H9 (cell line): Measurements from ENCODE around the gene DCAF8. TPM values are rescaled to one million over a fixed set of nuclear protein-coding genes. Genes with fewer than 3 reads are reported as not detected.

Experiments used
- DNase-seq: peaks from one replicate; pipeline ENCODE4 v3.0.0-alpha.2; 2017
- H2AFZ ChIP-seq: one replicate; pipeline ENCODE4 v1.6.1; 2013; ENCODE audit warnings: mild to moderate bottlenecking, low read length, control low read depth, moderate library complexity
- H2AK5ac ChIP-seq: 2 replicates; pipeline ENCODE4 v1.6.1; 2013; ENCODE audit warnings: low read length, control low read depth, mixed read lengths; ENCODE audit not compliant: insufficient read length
- H2BK120ac ChIP-seq: one replicate; pipeline ENCODE4 v1.6.1; 2013; ENCODE audit warnings: low read depth, mild to moderate bottlenecking, low read length, control low read depth, inconsistent platforms; ENCODE audit not compliant: poor library complexity, severe bottlenecking
- H2BK12ac ChIP-seq: 2 replicates; pipeline ENCODE4 v1.6.1; 2013; ENCODE audit warnings: low read length, control low read depth, mixed read lengths, low read depth; ENCODE audit not compliant: insufficient read length
- H2BK15ac ChIP-seq: 2 replicates; pipeline ENCODE4 v1.6.1; 2013; ENCODE audit warnings: low read depth, low read length, control low read depth
- H2BK20ac ChIP-seq: one replicate; pipeline ENCODE4 v1.6.1; 2013; ENCODE audit warnings: low read depth, mild to moderate bottlenecking, low read length, control low read depth, inconsistent platforms; ENCODE audit not compliant: poor library complexity, severe bottlenecking
- H2BK5ac ChIP-seq: 2 replicates; pipeline ENCODE4 v1.6.1; 2013; ENCODE audit warnings: low read length, control low read depth, mixed read lengths; ENCODE audit not compliant: insufficient read length
- H3K14ac ChIP-seq: 2 replicates; pipeline ENCODE4 v1.6.1; 2013; ENCODE audit warnings: low read length, control low read depth; ENCODE audit not compliant: insufficient read depth
- H3K18ac ChIP-seq: 2 replicates; pipeline ENCODE4 v1.6.1; 2013; ENCODE audit warnings: low read depth, mild to moderate bottlenecking, mixed read lengths, low read length, control low read depth; ENCODE audit not compliant: insufficient read length
- H3K23ac ChIP-seq: 2 replicates; pipeline ENCODE4 v1.6.1; 2013; ENCODE audit warnings: low read length, control low read depth, mixed read lengths, low read depth; ENCODE audit not compliant: insufficient read length
- H3K23me2 ChIP-seq: 2 replicates; pipeline ENCODE4 v1.6.1; 2013; ENCODE audit warnings: low read depth, mild to moderate bottlenecking, mixed read lengths, low read length, control low read depth; ENCODE audit not compliant: insufficient read length, poor library complexity, severe bottlenecking
- H3K27ac ChIP-seq: 2 replicates; pipeline ENCODE4 v1.5.1; 2013; ENCODE audit warnings: low read length, control low read depth, mixed read lengths, low read depth; ENCODE audit not compliant: insufficient read length
- H3K27me3 ChIP-seq: 2 replicates; pipeline ENCODE4 v1.6.1; 2013; ENCODE audit warnings: low read length, control low read depth, inconsistent platforms; ENCODE audit not compliant: insufficient read depth
- H3K4ac ChIP-seq: 2 replicates; pipeline ENCODE4 v1.6.1; 2013; ENCODE audit warnings: low read depth, mild to moderate bottlenecking, control low read depth, inconsistent platforms, low read length, moderate library complexity
- H3K4me1 ChIP-seq: 2 replicates; pipeline ENCODE4 v1.6.1; 2013; ENCODE audit warnings: low read length, control low read depth, inconsistent platforms; ENCODE audit not compliant: insufficient read depth
- H3K4me2 ChIP-seq: 2 replicates; pipeline ENCODE4 v1.6.1; 2013; ENCODE audit warnings: low read length, control low read depth, mixed read lengths; ENCODE audit not compliant: insufficient read length, insufficient read depth
- H3K56ac ChIP-seq: 2 replicates; pipeline ENCODE4 v1.6.1; 2013; ENCODE audit warnings: low read depth, mild to moderate bottlenecking, mixed read lengths, low read length, control low read depth; ENCODE audit not compliant: insufficient read length
- H3K79me1 ChIP-seq: 2 replicates; pipeline ENCODE4 v1.6.1; 2013; ENCODE audit warnings: low read depth, mild to moderate bottlenecking, moderate library complexity, low read length, control low read depth, inconsistent platforms; ENCODE audit not compliant: insufficient read depth, poor library complexity, severe bottlenecking
- H3K79me2 ChIP-seq: 2 replicates; pipeline ENCODE4 v1.6.1; 2013; ENCODE audit warnings: low read length, control low read depth, inconsistent platforms; ENCODE audit not compliant: insufficient read depth
- H3K9ac ChIP-seq: 2 replicates; pipeline ENCODE4 v1.6.1; 2013; ENCODE audit warnings: low read length, control low read depth, mixed read lengths; ENCODE audit not compliant: insufficient read length; ENCODE audit errors: extremely low read depth
- H3K9me3 ChIP-seq: one replicate; pipeline ENCODE4 v1.6.1; 2013; ENCODE audit warnings: low read depth, low read length, inconsistent platforms; ENCODE audit not compliant: control insufficient read depth
- H3T11ph ChIP-seq: one replicate; pipeline ENCODE4 v1.6.1; 2013; ENCODE audit warnings: mild to moderate bottlenecking, low read length, control low read depth, inconsistent platforms
- H4K20me1 ChIP-seq: one replicate; pipeline ENCODE4 v1.6.1; 2013; ENCODE audit not compliant: control insufficient read depth, insufficient read length, insufficient read depth
- H4K5ac ChIP-seq: 2 replicates; pipeline ENCODE4 v1.6.1; 2013; ENCODE audit warnings: low read depth, mild to moderate bottlenecking, mixed read lengths, low read length, control low read depth; ENCODE audit not compliant: insufficient read length
- H4K8ac ChIP-seq: replicated peaks from 2 replicates; pipeline ENCODE4 v1.6.1; 2013; ENCODE audit warnings: low read length, control low read depth, mixed read lengths, low read depth; ENCODE audit not compliant: insufficient read length
- H4K91ac ChIP-seq: 2 replicates; pipeline ENCODE4 v1.6.1; 2013; ENCODE audit warnings: low read depth, mild to moderate bottlenecking, moderate library complexity, mixed read lengths, low read length, control low read depth; ENCODE audit not compliant: insufficient read length
- H3K27ac Mint-ChIP-seq, 3 experiments: 2 replicates in 2 of 3; 3 replicates in 1 of 3; pipeline ENCODE4 v1.8.0; 2020 to 2021; ENCODE audit warnings: mixed read lengths in 3 of 3, mild to moderate bottlenecking in 1 of 3, moderate library complexity in 1 of 3
- H3K27me3 Mint-ChIP-seq: 2 replicates; pipeline ENCODE4 v1.8.0; 2021; ENCODE audit warnings: low read depth, mild to moderate bottlenecking, moderate library complexity, mixed read lengths
- H3K36me3 Mint-ChIP-seq, 3 experiments: 2 replicates in 2 of 3; 3 replicates in 1 of 3; pipeline ENCODE4 v1.8.0; 2020 to 2021; ENCODE audit warnings: low read depth in 3 of 3, mixed read lengths in 3 of 3; ENCODE audit not compliant: insufficient read depth in 1 of 3
- H3K4me1 Mint-ChIP-seq, 2 experiments: 2 replicates each; pipeline ENCODE4 v1.8.0; 2020; ENCODE audit warnings: mixed read lengths in 2 of 2
- H3K4me3 Mint-ChIP-seq, 2 experiments: 2 replicates in 1 of 2; 3 replicates in 1 of 2; pipeline ENCODE4 v1.8.0; 2020 to 2021; ENCODE audit warnings: mild to moderate bottlenecking in 2 of 2, mixed read lengths in 2 of 2, moderate library complexity in 1 of 2
- H3K9me3 Mint-ChIP-seq, 2 experiments: 2 replicates in 1 of 2; 3 replicates in 1 of 2; pipeline ENCODE4 v1.8.0; 2020; ENCODE audit warnings: mild to moderate bottlenecking in 2 of 2, mixed read lengths in 2 of 2, moderate library complexity in 1 of 2
- CTCF ChIP-seq: fragments of 200-600 bp; sonication (generic); conservative IDR thresholded peaks from 3 replicates; pipeline ENCODE4 v1.8.0; 2021; ENCODE audit warnings: antibody characterized with exemption, mild to moderate bottlenecking
- WGBS: extraction: QIAGEN DNeasy Blood & Tissue Kit; methylation state at CpG from one replicate; pipeline ENCODE4 v1.1.7; 2013; ENCODE audit warnings: missing lambda C conversion rate, low lambda C conversion rate, mixed read lengths; ENCODE audit not compliant: insufficient read length; ENCODE audit errors: extremely low coverage; 5-methylcytosine and 5-hydroxymethylcytosine counted together
- total RNA-seq: library from RNA; stranded (reverse); gene quantifications from 2 replicates; pipeline ENCODE4 v1.2.1, GENCODE V29; 2021

The DCAF8 gene
- total RNA-seq, 1 experiment from 2014 or later = 106 TPM

GRCh38 chr1:160284220-160284781 lies 22.0 kb upstream of the DCAF8 start:
- Mint-ChIP-seq H3K4me3 (peak overlapping the region; percentile 87 to 96), H3K36me3 (peaks cover 19 to 48% (median 46%) of the 10 kb centered on the region in 3 experiments; a peak in 6 of 7 replicates), H3K27me3 (no peaks in the 10 kb centered on the region), H3K9me3 (no peaks in the 10 kb centered on the region), H3K27ac (peak overlapping the region; percentile 26 to 86 (median 86)), H3K4me1 (peaks cover 14 to 16% of the 10 kb centered on the region in 2 experiments)
- Histone ChIP-seq H3K27me3 (no peaks in the 10 kb centered on the region), H3K79me2 (peaks cover 5% of the 10 kb centered on the region; the same call in 1 of the 2 replicates), H2BK15ac (no peak overlapping the region), H3K23ac (no peak overlapping the region), H3K14ac (peak overlapping the region; percentile 80; the same call in 1 of the 2 replicates), H4K5ac (no peak overlapping the region), H2BK12ac (no peak overlapping the region), H3K23me2 (peaks cover 4% of the 10 kb centered on the region), H2BK5ac (no peak overlapping the region), H3K18ac (peak overlapping the region; percentile 62), H3K9me3 (no peaks in the 10 kb centered on the region), H2AFZ (no peak overlapping the region), H3K4me2 (peak overlapping the region; percentile 97), H3K4ac (no peak overlapping the region), H3K9ac (peak overlapping the region; percentile 87), H4K91ac (no peak overlapping the region), H3K4me1 (0 out of 2 replicates have a peak, but pooled peaks cover 2% of the 10 kb centered on the region), H3K56ac (no peak overlapping the region), H3T11ph (no peak overlapping the region), H3K79me1 (no peaks in the 10 kb centered on the region), H2BK20ac (no peak overlapping the region), H3K27ac (no peak overlapping the region), H2BK120ac (no peak overlapping the region), H2AK5ac (no peak overlapping the region), H4K8ac (no peak overlapping the region), H4K20me1 (no peaks in the 10 kb centered on the region)
- DNase-seq = no peak
- no CpG with 5 or more reads among the region's 15 CpGs for WGBS
- no peak for TF ChIP-seq CTCF
